Glutamatergic neuron (in vitro differentiated cells): ENCODE data around the gene TCF7. TPM values are rescaled to one million over a fixed set of nuclear protein-coding genes. Genes with fewer than 3 reads are reported as not detected.
"Not testable (repeated sequence)": the region's sequence is repeated elsewhere in the genome, so short reads cannot be mapped to it uniquely, and the experiment has no call there.

Source experiments
- DNase-seq: peaks from one replicate; pipeline ENCODE4 v3.0.0; 2022
- H3K27ac Mint-ChIP-seq: one replicate; pipeline ENCODE4 v1.8.0; 2020; ENCODE audit warnings: mild to moderate bottlenecking, mixed read lengths, inconsistent platforms; ENCODE audit not compliant: unreplicated experiment
- H3K27me3 Mint-ChIP-seq: one replicate; pipeline ENCODE4 v1.8.0; 2020; ENCODE audit warnings: mild to moderate bottlenecking, moderate library complexity, mixed read lengths, inconsistent platforms; ENCODE audit not compliant: unreplicated experiment
- H3K36me3 Mint-ChIP-seq: one replicate; pipeline ENCODE4 v1.8.0; 2020; ENCODE audit warnings: mild to moderate bottlenecking, mixed read lengths, inconsistent platforms; ENCODE audit not compliant: unreplicated experiment
- H3K4me1 Mint-ChIP-seq: one replicate; pipeline ENCODE4 v1.8.0; 2020; ENCODE audit warnings: mild to moderate bottlenecking, low read depth, mixed read lengths, inconsistent platforms; ENCODE audit not compliant: unreplicated experiment
- H3K4me3 Mint-ChIP-seq: one replicate; pipeline ENCODE4 v1.8.0; 2020; ENCODE audit warnings: mild to moderate bottlenecking, mixed read lengths, inconsistent platforms; ENCODE audit not compliant: unreplicated experiment
- H3K9me3 Mint-ChIP-seq: one replicate; pipeline ENCODE4 v1.8.0; 2020; ENCODE audit warnings: mild to moderate bottlenecking, moderate library complexity, mixed read lengths, inconsistent platforms; ENCODE audit not compliant: unreplicated experiment
- CTCF ChIP-seq: fragments of 200-600 bp; sonication (generic); IDR thresholded peaks from one replicate; pipeline ENCODE4 v1.5.0; 2021; ENCODE audit not compliant: partially characterized antibody, unreplicated experiment
- total RNA-seq: library from RNA; stranded (reverse); fragmentation: NEBNext Ultra II Directional; extraction: Animal tissue kit (Norgen Biotek cat#: 25700); gene quantifications from one replicate; pipeline ENCODE4 v1.2.1, GENCODE V29; 2021; ENCODE audit not compliant: unreplicated experiment

Gene TCF7
- total RNA-seq, 1 donor from 2014 or later = 5.8 TPM

DNA sequence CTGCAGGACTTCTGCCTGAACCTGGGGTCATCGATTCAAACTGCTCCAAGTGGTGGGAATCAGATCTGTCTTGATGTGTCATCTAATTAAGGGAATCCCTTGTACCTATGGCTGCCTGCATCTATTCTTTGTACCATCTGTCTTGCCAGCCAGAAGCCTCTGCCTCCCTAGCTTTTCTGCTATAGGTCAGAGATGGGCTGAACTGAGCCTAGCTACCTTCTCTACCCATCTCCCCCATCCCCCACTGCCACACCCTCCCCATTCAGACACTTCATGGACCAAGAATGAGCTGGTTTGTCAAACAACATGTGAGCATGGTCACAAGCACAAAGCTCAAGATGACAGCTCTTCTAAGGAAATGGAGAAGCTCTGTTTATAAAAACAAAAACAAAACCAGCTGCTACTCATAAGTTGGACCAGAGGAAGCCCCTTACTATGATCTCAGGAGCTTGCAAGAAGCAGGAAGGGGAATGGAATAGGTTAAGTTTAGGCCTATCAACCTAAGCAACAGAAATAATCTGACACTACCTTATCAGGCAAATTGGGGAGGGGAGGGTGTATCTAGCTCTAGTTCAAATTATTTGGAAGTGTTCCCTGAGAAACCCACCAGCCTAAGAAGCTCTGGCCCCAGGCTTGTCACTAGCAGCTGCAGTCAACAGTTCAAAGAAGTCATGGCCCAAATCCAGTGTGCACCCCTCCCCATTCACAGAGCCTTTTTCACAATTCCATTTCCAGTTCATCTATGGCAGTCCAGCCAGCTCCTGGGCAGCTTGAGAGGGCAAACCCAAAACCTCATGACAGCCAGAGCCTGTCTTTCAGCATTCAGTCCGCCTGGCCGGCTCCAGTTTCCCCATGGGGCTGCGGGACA lies 32.4 kb downstream of the TCF7 start:
- no peaks in the 10 kb centered on the region for H3K36me3 Mint-ChIP-seq
- no peak for TF ChIP-seq CTCF
- H3K27ac Mint-ChIP-seq = no peak overlapping the region
- H3K4me3 Mint-ChIP-seq = peak overlapping the region; percentile 46
- no peak for DNase-seq
- peaks cover 17% of the 10 kb centered on the region for H3K4me1 Mint-ChIP-seq
- peaks cover 8% of the 10 kb centered on the region for H3K27me3 Mint-ChIP-seq
- peaks cover 4% of the 10 kb centered on the region for H3K9me3 Mint-ChIP-seq

DNA sequence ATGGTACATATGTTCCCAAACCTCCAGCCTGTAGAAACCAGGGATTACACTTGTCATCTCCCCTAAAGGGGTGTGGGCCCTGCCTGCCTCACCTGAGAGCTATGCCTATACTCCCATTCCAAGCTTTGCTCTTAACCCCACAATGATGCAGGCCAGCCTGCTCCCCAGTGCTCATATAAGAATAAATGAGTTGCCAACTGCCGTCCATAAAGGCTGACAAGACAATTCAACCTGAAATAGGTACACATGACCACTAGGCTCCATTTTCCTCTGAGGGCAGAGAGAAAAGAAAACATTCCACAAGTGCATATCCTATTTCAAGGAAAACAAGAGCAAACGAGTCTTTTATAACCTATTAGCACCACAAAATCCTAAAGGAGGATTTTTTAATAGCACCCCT lies 33.8 kb downstream of the TCF7 start:
- no peak overlapping the region for H3K27ac Mint-ChIP-seq
- H3K4me1 Mint-ChIP-seq = peaks cover 13% of the 10 kb centered on the region
- H3K9me3 Mint-ChIP-seq = no peaks in the 10 kb centered on the region
- H3K27me3 Mint-ChIP-seq = peaks cover 8% of the 10 kb centered on the region
- DNase-seq = no peak
- TF ChIP-seq CTCF = no peak
- H3K4me3 Mint-ChIP-seq = no peak overlapping the region
- H3K36me3 Mint-ChIP-seq = no peaks in the 10 kb centered on the region

- Mint-ChIP-seq H3K9me3 (no peaks in the 10 kb centered on the region), H3K4me3 (no peak overlapping the region), H3K27ac (no peak overlapping the region), H3K27me3 (peaks cover 7% of the 10 kb centered on the region), H3K36me3 (no peaks in the 10 kb centered on the region), H3K4me1 (peaks cover 13% of the 10 kb centered on the region)
- no peak for TF ChIP-seq CTCF
- DNase-seq = no peak
Measured at GRCh38 chr5:134148986-134149539, 34.6 kb downstream of the TCF7 start.

DNA sequence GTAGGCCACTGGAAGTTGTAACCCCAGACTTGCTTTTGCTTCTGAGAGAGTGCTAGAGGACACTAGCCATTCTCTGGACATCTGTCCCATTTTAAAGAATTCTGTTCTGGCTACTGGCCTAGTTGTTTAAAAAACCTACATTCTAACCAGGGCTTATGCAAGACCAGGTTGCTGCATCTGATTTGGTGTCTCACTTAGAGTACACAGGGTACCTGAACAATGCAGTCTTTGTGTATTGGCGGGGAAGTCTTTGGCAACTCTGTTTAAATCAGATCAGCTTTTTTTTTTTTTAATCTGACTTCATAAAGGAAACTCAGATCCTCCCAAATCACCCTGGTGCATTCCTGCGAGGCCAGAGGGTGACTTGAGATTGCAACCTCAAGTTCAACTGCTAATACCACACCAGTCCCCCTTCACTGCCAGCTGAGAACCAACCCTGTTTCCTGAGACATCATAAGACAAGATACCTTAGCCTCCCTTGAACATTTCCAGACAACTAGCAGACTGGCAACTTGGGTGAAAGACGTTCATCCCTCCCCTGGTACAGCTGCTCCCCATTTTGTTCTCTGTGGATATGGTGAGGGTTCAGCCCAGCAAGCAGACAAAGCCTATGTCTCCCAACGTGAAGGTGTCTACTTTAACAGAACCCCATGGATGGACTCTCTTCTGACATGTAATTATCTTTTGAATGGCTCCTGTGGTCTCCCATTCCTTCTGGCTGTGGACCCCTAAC lies 35.3 kb downstream of the TCF7 start:
- DNase-seq = no peak
- H3K4me3 Mint-ChIP-seq = no peak overlapping the region
- no peaks in the 10 kb centered on the region for H3K9me3 Mint-ChIP-seq
- H3K27me3 Mint-ChIP-seq = peaks cover 7% of the 10 kb centered on the region
- peaks cover 13% of the 10 kb centered on the region for H3K4me1 Mint-ChIP-seq
- no peaks in the 10 kb centered on the region for H3K36me3 Mint-ChIP-seq
- no peak for TF ChIP-seq CTCF
- peak overlapping the region; percentile 38 for H3K27ac Mint-ChIP-seq

GRCh38 chr5:134151723-134152122 lies 37.2 kb downstream of the TCF7 start:
- no peak overlapping the region for H3K4me3 Mint-ChIP-seq
- H3K27me3 Mint-ChIP-seq = peaks cover 4% of the 10 kb centered on the region
- no peak for TF ChIP-seq CTCF
- DNase-seq = no peak
- H3K9me3 Mint-ChIP-seq = no peaks in the 10 kb centered on the region
- H3K36me3 Mint-ChIP-seq = no peaks in the 10 kb centered on the region
- H3K4me1 Mint-ChIP-seq = peaks cover 7% of the 10 kb centered on the region
- no peak overlapping the region for H3K27ac Mint-ChIP-seq

- H3K9me3 Mint-ChIP-seq, H3K4me1 Mint-ChIP-seq, DNase-seq, H3K4me3 Mint-ChIP-seq, H3K27me3 Mint-ChIP-seq, H3K36me3 Mint-ChIP-seq, H3K27ac Mint-ChIP-seq: not testable (repeated sequence)
Measured at GRCh38 chr5:134152173-134152832, 37.8 kb downstream of the TCF7 start.
